Mesenteric fat pad (tissue), 1 donor: ENCODE results near the gene CTSO. TPM values are rescaled to one million over a fixed set of nuclear protein-coding genes. Genes with fewer than 3 reads are reported as not detected.
"Not testable (repeated sequence)": the region's sequence is repeated elsewhere in the genome, so short reads cannot be mapped to it uniquely, and the experiment has no call there.

Experiments
- DNase-seq: peaks from one replicate; pipeline ENCODE4 v3.0.0-alpha.2; 2020; ENCODE audit warnings: low spot score
- total RNA-seq: library from RNA; stranded (reverse); fragmentation: NEBNext Ultra II Directional; extraction: Animal tissue kit (Norgen Biotek cat#: 25700); gene quantifications from one replicate; pipeline ENCODE4 v1.2.1, GENCODE V29; 2021
- donor health status: DM: yes; HTN: yes; CAD: no.

Gene CTSO
- total RNA-seq, 1 donor from 2014 or later = 14.2 TPM

DNA sequence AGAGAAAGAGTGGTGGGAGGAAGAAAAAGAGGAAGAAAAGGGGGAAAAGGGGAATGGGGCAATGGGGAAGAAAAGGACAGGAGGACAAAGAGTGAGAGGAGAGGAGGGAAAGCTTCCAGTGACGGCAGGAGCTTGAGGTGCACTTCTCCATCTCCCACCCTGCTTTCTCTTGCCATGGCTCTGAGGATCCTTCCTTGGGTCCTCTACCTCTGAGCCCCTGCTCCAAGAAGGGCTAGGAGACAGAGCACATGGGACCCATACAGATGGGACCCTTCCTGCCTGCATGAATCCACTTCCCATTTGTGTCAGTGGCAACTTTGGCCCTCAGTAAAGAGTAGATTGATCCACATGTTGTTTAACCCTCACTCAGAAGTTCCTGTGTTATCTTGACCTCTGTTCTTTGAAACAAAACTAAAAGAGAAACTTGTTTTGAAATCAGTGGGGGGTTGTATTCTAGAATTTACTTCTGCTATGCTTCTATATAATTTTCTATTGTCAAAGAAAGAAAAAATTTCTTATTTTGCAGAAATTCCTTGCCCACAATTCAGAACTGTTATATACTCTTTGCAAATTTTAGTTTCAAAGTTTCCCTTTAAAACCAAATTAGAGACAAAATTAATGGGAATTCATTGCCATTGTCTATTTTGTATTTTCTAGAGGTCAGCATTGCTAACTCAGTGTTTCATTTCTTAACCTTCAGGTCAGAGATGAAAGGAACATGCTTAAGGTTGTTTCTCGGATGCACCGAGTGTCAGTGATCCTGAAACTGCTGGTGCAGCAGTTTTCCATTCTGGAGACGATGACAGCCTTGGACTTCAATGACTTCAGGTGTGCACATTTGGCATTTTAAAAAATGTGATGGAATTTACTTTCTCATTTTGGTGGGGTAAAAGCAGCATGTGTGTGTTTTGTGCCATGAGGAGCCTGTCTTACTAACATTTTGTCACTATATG lies 45.2 kb downstream of the CTSO start:
- no peak for DNase-seq

DNA sequence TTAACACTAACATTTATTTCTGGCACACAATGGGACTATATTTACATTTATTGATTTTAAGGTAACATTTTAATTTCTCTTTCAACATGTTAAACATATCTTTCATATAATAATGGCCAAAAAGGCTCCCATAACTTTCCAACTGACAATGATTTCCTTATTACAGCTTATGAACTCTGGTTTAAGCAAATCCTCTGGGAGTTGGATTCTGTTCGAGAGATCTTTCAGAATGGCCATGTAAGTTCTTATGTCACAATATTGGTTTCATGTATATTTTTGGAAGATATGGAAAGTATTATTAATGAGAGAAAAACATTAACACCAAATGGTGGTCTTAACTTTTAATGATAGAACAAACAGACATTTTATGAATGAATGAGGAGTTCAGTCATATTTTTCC lies 46.1 kb downstream of the CTSO start:
- no peak for DNase-seq

DNA sequence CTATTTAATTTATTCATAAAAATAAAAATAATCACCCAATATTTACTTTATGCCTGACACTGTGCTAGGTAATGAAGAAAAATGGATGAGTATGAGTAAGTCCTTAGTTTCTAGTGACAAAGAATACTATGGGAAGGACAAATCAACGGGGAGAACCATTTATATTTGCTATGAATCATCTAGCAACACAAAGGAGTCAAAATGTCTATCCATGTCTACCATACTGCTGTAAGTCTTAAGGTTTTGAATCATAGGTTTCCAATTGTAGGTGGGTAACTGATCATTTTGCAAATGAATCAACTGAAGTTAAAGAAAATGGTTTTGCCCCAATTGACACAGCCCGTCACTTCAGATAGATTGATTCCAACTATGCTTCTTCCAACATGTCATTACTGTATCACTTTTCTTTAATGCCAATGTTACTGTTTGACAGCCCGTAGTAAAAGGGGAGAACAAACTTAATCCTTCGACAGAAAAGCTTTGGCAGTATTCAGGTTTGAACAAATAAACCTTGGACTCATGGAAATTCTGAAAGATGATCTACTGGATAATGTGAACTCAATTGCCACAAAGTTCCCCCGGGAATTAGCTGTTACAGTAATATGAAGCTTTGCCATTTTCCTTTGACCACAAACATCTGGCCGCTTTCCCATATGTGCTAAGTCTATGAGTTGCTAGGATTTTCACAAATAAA lies 47.0 kb downstream of the CTSO start:
- DNase-seq = no peak

DNA sequence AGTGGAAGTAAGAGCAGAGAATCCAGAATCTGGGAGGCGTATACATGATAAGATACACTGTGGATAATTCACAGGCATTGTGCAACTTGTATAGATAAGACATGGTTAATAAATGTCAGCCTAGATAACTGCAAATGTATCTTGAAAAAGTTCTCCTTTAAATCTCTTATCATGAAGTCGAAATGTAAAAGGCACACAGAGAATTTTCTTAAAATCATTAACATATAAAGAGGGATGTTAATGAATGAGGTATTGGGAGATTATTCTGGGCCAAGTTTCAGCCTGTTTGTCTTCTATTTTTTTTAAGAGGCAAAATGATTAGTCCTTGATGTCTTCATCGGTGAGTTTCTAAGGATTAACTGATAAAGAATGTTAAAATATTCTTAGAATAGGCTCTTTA lies 49.3 kb downstream of the CTSO start:
- no peak for DNase-seq

DNA sequence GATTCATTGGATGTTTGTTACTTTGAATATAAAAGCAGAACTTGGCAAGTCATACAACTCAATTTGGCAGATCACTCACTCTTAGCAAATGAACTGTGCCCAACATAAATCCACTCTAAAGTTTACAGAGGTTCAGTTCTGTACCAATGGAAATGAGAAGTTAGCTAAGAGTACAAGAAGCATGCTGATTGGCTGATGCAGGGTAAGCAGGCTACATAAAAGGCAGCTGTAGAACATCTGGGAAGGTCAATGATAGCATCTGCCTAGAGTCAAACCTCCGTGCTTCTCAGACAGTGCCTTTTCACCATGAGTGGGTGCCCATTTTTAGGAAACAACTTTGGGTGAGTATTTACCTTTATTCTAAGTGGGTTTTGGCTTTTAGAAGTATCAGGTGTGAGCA lies 50.2 kb downstream of the CTSO start, which contains the start of gene TDO2:
Gene TDO2 (plus strand): TSS at position 244 of the 400 bp plus-strand sequence. CDS start 63 bp downstream, at position 307.
- DNase-seq = no peak

DNA sequence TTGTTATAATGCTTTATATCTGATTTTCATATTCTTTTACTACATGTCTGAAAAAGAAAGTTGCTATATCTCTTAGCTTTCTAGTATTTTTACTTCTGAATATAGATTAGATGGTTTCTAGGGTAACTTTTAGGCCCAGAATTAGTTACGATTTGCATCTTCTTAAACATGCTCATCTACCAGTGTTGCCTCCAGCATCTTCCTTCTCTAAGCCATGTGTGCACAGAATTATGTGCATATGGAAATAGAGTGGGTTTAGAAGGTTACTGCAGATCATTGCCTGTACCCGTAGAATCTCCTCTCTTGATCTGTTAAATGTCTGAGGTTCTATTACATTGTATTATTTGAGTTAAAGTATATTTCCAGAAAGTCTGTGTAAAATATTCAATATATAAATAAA lies 52.7 kb downstream of the CTSO start:
- no peak for DNase-seq

DNA sequence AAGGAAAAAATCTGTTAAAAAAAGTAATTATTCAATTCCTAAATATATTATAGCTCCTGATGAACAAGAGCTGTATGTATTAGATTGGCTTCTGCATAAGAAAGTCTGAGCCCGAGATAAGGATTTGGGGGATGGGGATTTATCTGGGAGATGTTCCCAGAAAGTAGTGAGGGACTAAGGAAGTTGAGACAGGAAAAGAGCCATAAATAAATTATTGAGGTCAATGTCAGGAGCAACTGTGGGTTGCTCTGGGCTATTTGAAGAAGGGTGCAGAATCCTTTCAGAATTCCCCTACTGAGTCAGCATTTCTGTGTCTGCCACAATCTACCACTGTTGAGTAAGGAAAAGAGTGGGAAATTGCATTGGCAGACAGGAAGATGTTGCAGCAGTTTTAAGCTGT lies 53.3 kb downstream of the CTSO start:
- DNase-seq = no peak

DNA sequence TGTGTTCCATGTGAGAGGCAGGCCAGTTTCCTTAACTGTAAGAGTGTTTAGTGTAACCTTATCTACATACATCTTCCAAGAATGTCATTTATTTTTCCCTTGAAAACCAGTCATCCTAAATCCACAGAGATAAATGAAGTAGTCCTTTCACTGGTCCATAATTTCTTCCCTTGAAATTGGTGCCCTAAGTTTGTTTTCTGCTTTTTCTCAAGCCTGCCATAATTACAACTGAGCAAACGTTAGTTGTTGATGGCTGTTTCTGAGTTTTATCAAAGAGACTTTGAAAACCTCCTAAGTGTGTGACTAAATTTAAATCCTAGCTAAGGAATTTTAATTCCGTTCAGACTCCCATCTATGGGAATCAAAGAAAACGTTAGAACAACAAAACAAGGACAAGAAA lies 53.8 kb downstream of the CTSO start:
- DNase-seq = no peak

DNA sequence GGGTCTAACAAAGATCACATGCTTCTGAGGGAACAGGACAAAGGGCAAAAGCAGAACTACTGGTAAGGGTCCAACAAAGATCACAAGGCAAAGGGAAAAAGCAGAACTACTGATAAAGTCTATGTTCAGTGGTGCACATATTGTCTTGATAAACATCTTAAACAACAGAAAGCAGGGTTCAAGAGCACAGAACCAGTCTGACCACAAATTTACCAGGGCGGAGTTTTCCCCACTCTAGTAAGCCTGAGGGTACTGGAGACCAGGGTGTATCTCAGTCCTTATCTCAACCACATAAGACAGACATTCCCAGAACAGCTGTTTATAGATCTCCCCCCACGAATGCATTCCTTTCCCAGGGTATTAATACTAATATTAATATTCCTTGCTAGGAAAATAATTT lies 55.3 kb downstream of the CTSO start:
- DNase-seq = not testable (repeated sequence)

DNA sequence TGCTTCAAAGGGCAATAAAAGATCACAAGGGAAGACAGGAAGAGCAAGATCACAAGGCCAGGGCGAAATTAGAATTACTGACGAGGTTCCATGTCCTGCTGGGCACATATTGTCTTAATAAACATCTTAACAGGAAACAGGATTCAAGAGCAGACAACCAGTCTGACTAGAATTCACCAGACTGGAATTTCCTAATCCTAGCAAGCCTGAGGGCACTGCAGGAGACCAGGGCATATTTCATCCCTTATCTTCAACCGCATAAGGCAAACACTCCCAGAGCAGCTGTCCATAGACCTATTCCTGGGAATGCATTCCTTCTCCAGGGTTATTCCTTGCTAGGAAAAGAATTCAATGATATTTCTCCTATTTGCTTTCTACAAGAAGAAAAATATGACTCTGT lies 62.6 kb downstream of the CTSO start:
- no peak for DNase-seq

DNA sequence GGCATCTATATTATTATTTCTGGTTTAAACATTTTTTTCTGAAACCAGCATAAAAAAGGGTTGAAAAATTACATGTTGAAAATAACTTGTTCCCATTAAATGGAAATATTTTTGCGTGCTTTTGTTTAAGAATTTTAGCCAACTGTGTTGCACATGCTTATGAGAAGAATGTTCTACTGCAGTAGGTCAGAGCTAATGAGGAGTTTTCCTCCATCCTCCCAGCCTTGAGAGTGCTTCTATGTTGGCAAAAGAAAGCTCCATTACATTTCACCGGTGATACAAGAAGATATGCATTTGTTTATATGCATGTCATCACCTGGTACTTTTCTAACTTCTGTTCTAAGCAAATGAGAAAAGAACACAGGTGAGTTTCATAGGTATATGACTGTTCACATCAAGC lies 63.7 kb downstream of the CTSO start:
- no peak for DNase-seq

DNA sequence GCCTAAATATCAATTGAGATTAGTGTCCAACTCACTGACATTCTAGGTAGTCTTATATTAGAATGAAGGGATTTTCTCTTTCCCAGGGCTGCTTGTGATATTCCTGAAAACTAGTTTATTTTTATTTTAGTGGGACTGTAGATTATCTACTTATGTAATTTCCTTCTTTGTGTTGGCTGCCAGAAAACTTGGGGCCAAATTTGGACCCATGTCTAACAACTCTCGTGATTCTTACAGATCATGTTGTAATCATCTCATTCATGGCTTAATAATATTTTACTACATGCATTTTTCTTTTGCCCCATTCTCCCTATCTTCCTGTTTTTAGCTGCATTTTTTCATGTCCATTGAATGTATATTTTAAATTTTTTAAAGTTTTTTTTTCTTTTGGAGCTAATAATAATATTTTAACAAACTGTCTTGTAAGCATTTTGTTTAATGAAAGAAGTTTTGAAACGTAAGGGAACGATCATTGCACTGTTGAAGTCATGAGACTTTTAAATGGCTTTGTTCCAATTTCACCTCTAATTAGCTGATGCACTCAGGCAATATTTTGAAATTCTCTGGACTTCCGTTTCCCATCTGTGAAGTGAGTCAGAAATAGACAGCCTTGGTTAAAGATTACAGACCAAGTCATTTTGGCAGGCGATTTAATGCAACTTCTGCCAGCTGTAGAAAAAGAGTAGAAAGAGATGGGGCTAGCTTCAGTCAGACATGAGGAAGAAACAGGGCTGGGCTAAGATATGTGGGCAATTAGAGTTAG lies 64.5 kb downstream of the CTSO start:
- no peak for DNase-seq

DNA sequence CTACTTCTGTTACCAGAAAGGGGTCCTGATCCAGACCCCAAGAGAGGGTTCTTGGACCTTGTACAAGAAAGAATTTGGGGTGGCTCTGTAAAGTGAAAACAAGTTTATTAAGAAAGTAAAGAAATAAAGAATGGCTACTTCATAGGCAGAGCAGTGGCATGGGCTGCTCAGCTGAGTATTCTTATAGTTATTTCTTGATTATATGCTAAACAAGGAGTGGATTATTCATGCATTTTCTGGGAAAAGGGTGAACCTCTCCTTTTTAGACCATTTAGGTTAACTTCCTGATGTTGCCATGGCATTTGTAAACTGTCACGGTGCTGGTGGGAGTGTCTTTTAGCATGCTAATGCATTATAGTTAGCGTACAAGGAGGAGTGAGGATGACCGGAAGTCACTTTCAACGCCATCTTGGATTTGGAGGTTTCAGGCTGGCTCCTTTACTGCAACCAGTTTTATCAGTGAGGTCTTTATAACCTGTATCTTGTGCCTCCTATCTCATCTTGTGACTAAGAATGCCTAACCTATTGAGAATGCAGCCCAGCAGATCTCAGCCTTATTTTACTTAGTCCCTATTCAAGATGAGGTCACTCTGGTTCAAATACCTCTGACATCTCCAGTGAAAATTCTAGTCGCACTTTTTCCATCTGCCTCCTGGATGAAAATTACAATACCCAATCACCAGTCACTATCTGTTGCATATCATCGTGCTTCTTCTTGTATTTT lies 65.7 kb downstream of the CTSO start:
- no peak for DNase-seq

DNA sequence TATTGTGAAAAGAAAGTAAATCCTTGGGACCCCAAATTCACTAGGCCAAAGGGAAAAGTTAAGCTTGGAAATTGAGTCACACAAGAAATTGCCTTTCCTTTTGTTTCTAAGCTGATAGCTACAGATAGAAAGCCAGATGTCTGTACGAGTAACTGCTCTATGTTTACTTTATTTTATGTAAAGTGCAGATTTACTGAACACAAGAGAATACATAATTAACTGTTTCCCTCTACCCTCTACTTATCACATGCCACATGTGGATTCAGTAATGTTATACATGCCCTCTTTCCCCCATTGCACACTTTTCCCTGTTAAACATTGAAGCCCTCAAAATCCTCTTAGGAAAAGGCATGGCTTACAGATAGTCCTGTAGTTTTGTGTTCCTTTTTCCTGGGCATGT lies 66.6 kb downstream of the CTSO start:
- no peak for DNase-seq

DNA sequence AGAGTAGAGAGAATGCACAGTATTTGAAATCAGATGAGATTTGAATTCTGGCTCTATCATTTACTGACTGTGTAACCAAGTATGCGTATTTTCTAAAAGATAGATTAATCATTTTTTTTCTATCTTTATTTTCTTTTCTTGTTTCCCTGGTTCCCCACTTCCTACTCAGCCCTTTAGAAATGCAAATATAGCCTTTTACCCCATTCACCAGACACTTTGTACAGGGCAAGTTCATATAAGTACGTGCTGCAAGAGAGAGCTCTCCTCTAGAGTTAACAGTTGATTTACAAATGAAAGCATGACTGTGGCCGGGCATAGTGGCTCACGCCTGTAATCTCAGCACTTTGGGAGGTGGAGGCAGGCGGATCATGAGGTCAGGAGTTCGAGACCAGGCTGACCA lies 68.0 kb downstream of the CTSO start:
- DNase-seq = no peak

DNA sequence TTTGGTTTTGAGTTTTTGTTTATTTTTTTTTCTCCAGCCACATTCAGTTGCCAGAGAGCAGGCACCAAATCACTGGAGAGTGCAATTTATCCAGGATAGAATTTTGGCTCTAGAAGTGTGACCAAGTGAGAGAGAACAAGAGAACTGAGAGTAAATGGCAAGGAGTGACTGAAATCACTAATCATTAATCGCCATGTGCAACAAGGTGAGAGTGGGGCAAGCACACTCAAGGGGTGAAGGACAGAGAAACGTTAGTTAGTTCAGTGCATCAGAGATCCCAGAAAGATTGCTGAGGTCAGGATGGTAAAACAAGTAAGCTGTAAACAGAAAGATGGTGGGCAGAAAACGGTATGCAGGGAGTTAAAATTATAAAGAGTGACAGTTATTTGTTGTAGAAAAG lies 69.8 kb downstream of the CTSO start:
- DNase-seq = no peak

DNA sequence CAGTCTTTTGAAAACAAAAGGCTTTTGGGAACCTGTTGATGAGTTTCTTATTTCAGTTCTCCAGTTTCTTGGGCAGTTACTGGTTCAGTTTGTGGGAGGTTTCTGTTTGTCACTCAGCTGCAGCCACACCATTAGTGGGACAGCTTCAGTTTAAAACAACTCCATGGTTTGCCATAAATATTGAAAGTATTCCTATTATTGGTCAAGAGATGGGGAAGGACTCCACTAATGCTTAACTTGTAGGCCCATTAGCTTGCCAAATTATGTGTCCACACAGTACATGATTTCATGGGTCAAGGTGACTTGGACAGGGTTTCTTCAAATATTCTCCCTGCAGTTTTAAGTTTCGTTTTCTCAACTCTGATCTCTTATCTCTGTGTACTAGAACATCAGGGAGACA lies 72.1 kb downstream of the CTSO start:
- DNase-seq = no peak

DNA sequence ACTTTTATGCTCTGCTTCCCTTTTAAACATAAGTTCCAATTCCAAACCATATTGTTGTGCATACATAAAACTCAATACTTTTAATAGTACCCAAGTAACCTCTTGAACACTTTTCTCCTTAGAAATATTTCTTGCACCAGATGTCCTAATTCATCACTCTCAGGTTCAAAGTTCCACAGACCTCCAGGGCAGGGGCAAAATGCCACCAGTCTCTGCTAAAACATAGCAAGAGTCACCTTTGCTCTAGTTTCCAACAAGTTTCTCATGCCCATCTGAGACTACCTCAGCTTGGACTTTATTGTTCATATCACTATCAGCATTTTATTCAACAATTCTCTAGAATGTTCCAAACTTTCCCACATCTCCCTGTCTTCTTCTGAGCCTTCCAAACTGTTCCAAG lies 73.9 kb downstream of the CTSO start:
- DNase-seq = no peak

DNA sequence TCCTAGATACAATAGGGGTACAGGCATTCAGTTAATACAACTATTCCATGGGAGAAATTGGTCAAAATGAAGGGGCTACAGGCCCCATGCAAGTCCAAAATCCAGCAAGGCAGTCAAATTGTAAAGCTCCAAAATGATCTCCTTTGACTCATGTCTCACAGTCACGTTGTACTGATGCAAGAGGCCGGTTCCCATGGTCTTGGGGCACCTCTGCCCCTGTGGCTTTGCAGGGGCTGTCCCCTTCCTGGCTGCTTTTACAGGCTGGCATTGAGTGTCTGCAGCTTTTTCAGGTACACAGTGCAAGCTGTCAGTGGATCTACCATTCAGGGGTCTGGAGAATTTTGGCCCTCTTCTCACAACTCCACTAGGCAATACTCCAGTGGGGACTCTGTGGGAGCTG lies 75.1 kb downstream of the CTSO start:
- DNase-seq = no peak

DNA sequence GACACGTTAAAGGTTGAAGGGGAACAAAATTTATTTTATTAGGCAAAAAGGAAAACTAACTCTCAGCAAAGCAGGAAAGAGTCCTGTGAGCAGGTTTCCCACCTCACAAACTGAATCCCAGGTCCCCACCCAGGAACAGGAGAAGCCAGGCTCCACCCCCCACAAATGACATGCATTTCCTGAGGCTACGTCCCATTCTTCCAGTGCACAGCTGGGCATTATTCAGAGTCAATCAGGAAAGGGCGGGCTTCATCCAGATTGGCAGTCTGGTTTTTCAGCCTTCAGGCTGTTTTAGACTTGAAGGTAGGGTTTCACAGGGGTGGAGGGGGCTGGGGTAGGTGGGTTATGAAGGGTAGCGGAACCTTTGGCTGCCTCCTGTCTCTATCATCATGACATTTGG lies 75.7 kb downstream of the CTSO start:
- no peak for DNase-seq

DNA sequence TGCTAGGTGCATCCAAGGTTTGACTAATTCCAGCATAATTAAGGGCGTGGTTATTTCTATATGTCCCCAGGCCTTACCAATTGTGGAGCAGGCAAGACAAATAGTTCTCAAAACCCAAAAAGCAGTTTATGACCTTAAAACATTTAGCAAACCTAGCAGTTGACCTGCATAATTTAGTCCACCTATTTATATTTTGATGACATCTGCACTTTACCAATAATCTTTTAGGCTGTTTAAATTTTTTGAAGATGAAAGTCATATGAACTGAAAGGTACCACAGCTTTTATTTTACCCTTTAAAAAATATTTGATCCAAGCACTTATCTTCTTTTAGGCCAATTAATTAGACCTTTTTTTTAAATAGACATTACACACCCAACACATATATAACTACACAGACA lies 77.8 kb downstream of the CTSO start:
- DNase-seq = no peak
